Endothelial cell of umbilical vein (primary cell): ENCODE results near the gene EPS8L1. TPM values are rescaled to one million over a fixed set of nuclear protein-coding genes. Genes with fewer than 3 reads are reported as not detected.
"Not testable (repeated sequence)": the region's sequence is repeated elsewhere in the genome, so short reads cannot be mapped to it uniquely, and the experiment has no call there.

Experiments used
- BruUV-seq: library from RNA; stranded (reverse); fragments of 400-500 nt; replicated peaks from 2 replicates; lab custom pipeline; 2021; lab: Mats Ljungman, UMichigan
- CTCF ChIA-PET: fragments of 300-600, 350-600 bp; sonication (Branson Sonifier 250); formaldehyde crosslinking; loops from one replicate; lab custom pipeline; 2021; ENCODE audit warnings: antibody characterized with exemption, inconsistent platforms; lab: Charles Lee
- POLR2A ChIA-PET: fragments of 300-600, 350-600 bp; sonication (Branson Sonifier 250); formaldehyde crosslinking; loops from one replicate; lab custom pipeline; 2021; ENCODE audit warnings: antibody characterized with exemption, inconsistent platforms; lab: Charles Lee
- DNase-seq: peaks from one replicate; pipeline ENCODE4 v3.0.0-alpha.2; 2011; ENCODE audit warnings: low read depth, low spot score
- FAIRE-seq: peaks from 2 replicates; lab custom pipeline; 2011; peaks lifted over from hg19 to GRCh38; lab: Jason Lieb, UNC
- H2AFZ ChIP-seq: 2 replicates; pipeline ENCODE4 v1.6.0; 2012; ENCODE audit warnings: low read depth, low read length, control low read depth, inconsistent platforms
- H3K27ac ChIP-seq: 2 replicates; pipeline ENCODE4 v1.5.1; 2011; ENCODE audit warnings: low read depth, mild to moderate bottlenecking, control low read depth, low read length, moderate library complexity; ENCODE audit not compliant: insufficient read depth
- H3K27me3 ChIP-seq, 2 experiments: 2 replicates each; pipeline versions ENCODE4 v1.6.0 to v1.6.1; 2011; ENCODE audit warnings: low read length in 2 of 2, mixed read lengths in 1 of 2; ENCODE audit not compliant: control insufficient read depth in 2 of 2, insufficient read depth in 2 of 2
- H3K36me3 ChIP-seq, 2 experiments: 2 replicates in 1 of 2; 3 replicates in 1 of 2; pipeline ENCODE4 v1.5.1; 2011; ENCODE audit warnings: low read length in 2 of 2, mild to moderate bottlenecking in 1 of 2, moderate library complexity in 1 of 2; ENCODE audit not compliant: control insufficient read depth in 2 of 2, insufficient read depth in 2 of 2; ENCODE audit errors: extremely low read depth in 1 of 2
- H3K4me1 ChIP-seq: 3 replicates; pipeline ENCODE4 v1.5.1; 2011; ENCODE audit warnings: mild to moderate bottlenecking, low read length; ENCODE audit not compliant: control insufficient read depth, insufficient read depth; ENCODE audit errors: extremely low read depth
- H3K4me2 ChIP-seq: 2 replicates; pipeline ENCODE4 v1.6.1; 2011; ENCODE audit warnings: low read length, control low read depth, mixed read lengths; ENCODE audit not compliant: insufficient read depth
- H3K4me3 ChIP-seq, 3 experiments: fragments of 200-600 bp in 1 of 3; sonication (generic), shearing (Covaris generic) in 1 of 3; replicated peaks in 1 of 3; 2 replicates each; pipeline ENCODE4 v1.5.1; 2011 to 2016; ENCODE audit warnings: control low read depth in 3 of 3, low read length in 3 of 3, mild to moderate bottlenecking in 2 of 3, inconsistent platforms in 1 of 3, low read depth in 1 of 3, moderate library complexity in 1 of 3; ENCODE audit not compliant: insufficient read depth in 1 of 3
- H3K79me2 ChIP-seq: 2 replicates; pipeline ENCODE4 v1.6.0; 2012; ENCODE audit warnings: low read length, inconsistent platforms; ENCODE audit not compliant: control insufficient read depth, insufficient read depth
- H3K9ac ChIP-seq: replicated peaks from 2 replicates; pipeline ENCODE3; 2011; ENCODE audit warnings: low read length, control low read depth; ENCODE audit not compliant: insufficient read depth; ENCODE audit errors: extremely low read depth
- H3K9me1 ChIP-seq: replicated peaks from 3 replicates; pipeline ENCODE4 v1.6.0; 2011; ENCODE audit warnings: mild to moderate bottlenecking, low read length; ENCODE audit not compliant: control insufficient read depth, insufficient read depth; ENCODE audit errors: extremely low read depth
- H3K9me3 ChIP-seq: replicated peaks from 2 replicates; pipeline ENCODE4 v1.5.1; 2012; ENCODE audit warnings: low read length, inconsistent platforms; ENCODE audit not compliant: control insufficient read depth, insufficient read depth
- H4K20me1 ChIP-seq: replicated peaks from 2 replicates; pipeline ENCODE3; 2011; ENCODE audit warnings: mild to moderate bottlenecking, low read length; ENCODE audit not compliant: control insufficient read depth, insufficient read depth; ENCODE audit errors: extremely low read depth
- EZH2 ChIP-seq: IDR thresholded peaks from 2 replicates; pipeline ENCODE4 v1.6.1; 2012; ENCODE audit warnings: borderline replicate concordance, low read depth, mild to moderate bottlenecking, moderate library complexity, low read length, inconsistent platforms; ENCODE audit not compliant: severe bottlenecking
- FOS ChIP-seq: IDR thresholded peaks from 2 replicates; pipeline ENCODE4 v1.6.1; 2011; ENCODE audit warnings: mild to moderate bottlenecking, low read length, moderate library complexity, borderline replicate concordance; ENCODE audit not compliant: insufficient read depth
- GATA2 ChIP-seq: IDR thresholded peaks from 2 replicates; pipeline ENCODE4 v1.7.0; 2011; ENCODE audit warnings: low read depth, mild to moderate bottlenecking, moderate library complexity, mixed read lengths, low read length; ENCODE audit not compliant: insufficient read length, insufficient read depth
- JUN ChIP-seq: IDR thresholded peaks from 2 replicates; pipeline ENCODE4 v1.6.1; 2011; ENCODE audit warnings: borderline replicate concordance, low read depth; ENCODE audit not compliant: insufficient read length, insufficient read depth
- MYC ChIP-seq: IDR thresholded peaks from one replicate; pipeline ENCODE4 v1.6.1; 2011; ENCODE audit warnings: mild to moderate bottlenecking, low read depth, low read length
- POLR2A ChIP-seq: IDR thresholded peaks from 2 replicates; pipeline ENCODE4 v1.6.1; 2012; ENCODE audit warnings: low read depth, mild to moderate bottlenecking, control low read depth, low read length
- POLR2AphosphoS5 ChIP-seq: IDR thresholded peaks from 2 replicates; pipeline ENCODE4 v1.6.1; 2012; ENCODE audit warnings: low read depth, mild to moderate bottlenecking, control low read depth, low read length, moderate library complexity; ENCODE audit not compliant: insufficient read depth
- dilution Hi-C: fragments of 300-500 bp; cut with MboI; formaldehyde crosslinking; loops from one replicate; pipeline ENCODE4 v1.15.0; 2019; ENCODE audit warnings: low sequenced_read_pairs; ENCODE audit not compliant: extremely low pct_ligation_motif_present
- intact Hi-C: fragments of 100-400 bp; cut with micrococcal nuclease; formaldehyde crosslinking; loops from one replicate; pipeline ENCODE4 v1.10.0; 2022
- polyA plus RNA-seq, 4 experiments: library from polyadenylated mRNA; depleted of rRNA in 3 of 4; stranded (reverse) in 3 of 4; unstranded in 1 of 4; fragments of >200 nt; gene quantifications; 2 replicates each; pipeline versions ENCODE4 v1.2.1 to v1.2.3, GENCODE V29; 2011 to 2012; ENCODE audit warnings: missing spikeins in 1 of 4
- total RNA-seq: library from RNA; stranded (reverse); gene quantifications from 2 replicates; pipeline ENCODE4 v1.2.3, GENCODE V29; 2021
- TF ChIP-seq, protein P1 (sequence below): IDR thresholded peaks from 2 replicates; pipeline ENCODE4 v1.6.1; 2011; ENCODE audit not compliant: insufficient read depth, insufficient read length
- TF ChIP-seq, protein P2 (sequence below), 2 donors: IDR thresholded peaks; 1 replicate in 1 of 2; 2 replicates in 1 of 2; pipeline ENCODE4 v1.5.1; 2011; ENCODE audit warnings: low read length in 2 of 2, mild to moderate bottlenecking in 2 of 2, moderate library complexity in 2 of 2, control low read depth in 1 of 2, inconsistent platforms in 1 of 2, low read depth in 1 of 2; ENCODE audit not compliant: insufficient read depth in 1 of 2; ENCODE audit errors: extremely low read depth in 1 of 2

Gene EPS8L1
- total and polyA plus RNA-seq, 2 donors (not counting 3 experiments of a cell fraction or from before 2014, with no cell fraction given) = 15.9 to 28.9 TPM

DNA sequence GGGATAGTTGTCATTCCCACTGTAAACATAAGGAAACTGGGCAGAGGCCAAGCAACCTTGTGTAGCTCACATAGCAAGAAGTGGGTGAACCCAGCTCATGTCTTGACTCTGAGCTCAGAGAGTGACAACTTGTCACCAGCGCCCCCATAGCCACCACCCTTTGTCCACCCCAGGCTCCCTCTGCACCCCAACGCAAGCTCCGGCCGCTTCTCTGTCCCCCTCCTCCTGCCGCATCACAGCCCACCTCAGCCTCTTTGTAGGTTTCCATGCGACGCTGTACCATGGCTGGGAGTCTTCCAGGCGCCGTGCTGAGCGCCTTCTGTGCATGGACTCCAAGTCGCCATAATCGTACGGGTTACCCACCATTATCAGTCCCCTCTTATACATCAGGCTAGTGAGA lies 40.9 kb upstream of the EPS8L1 start:
- DNase-seq = no peak
- BruUV-seq = no TSS peak
- no peak for FAIRE-seq
- no peak overlapping the region for H3K4me3 ChIP-seq
- H3K9me3 ChIP-seq = no peaks in the 10 kb centered on the region
- no peak for TF ChIP-seq GATA2
- no peak overlapping the region for H2AFZ ChIP-seq
- H3K9me1 ChIP-seq = no peaks in the 10 kb centered on the region
- CTCF ChIA-PET = no interaction called here
- no peak overlapping the region for H3K9ac ChIP-seq
- H3K79me2 ChIP-seq = no peaks in the 10 kb centered on the region
- H3K36me3 ChIP-seq = no peaks in the 10 kb centered on the region
- H4K20me1 ChIP-seq = no peaks in the 10 kb centered on the region
- H3K27ac ChIP-seq = no peak overlapping the region
- peaks cover 5% of the 10 kb centered on the region for H3K4me1 ChIP-seq
- intact Hi-C loops (no loop called here), dilution Hi-C loops (no loop called here)
- no peak overlapping the region for H3K4me2 ChIP-seq
- POLR2A ChIA-PET = no interaction called here
- no peaks in the 10 kb centered on the region for H3K27me3 ChIP-seq

DNA sequence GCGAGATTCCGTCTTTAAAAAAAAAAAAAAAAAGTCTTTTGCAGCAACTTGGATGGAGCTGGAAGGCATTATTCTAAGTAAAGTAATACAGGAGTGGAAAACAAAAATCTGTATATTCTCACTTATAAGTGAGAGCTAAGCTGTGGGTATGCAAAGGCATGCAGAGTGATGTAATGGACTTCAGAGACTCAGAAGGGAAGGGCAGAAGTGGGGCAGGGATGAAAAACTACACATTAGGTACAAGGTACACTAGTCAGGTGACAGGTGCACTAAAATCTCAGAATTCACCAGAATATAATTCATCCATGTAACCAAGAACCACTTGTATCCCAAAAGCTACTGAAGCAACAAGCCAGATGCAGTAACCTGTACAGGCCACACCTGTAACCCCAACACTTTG lies 39.6 kb upstream of the EPS8L1 start:
- intact Hi-C loops (no loop called here), dilution Hi-C loops (no loop called here)
- no peak for FAIRE-seq
- Histone ChIP-seq H3K4me3 (no peak overlapping the region), H3K27me3 (no peaks in the 10 kb centered on the region), H3K9ac (no peak overlapping the region), H3K4me2 (no peak overlapping the region), H3K9me1 (no peaks in the 10 kb centered on the region), H4K20me1 (no peaks in the 10 kb centered on the region), H3K4me1 (peaks cover 5% of the 10 kb centered on the region), H3K9me3 (no peaks in the 10 kb centered on the region), H3K79me2 (no peaks in the 10 kb centered on the region), H2AFZ (no peak overlapping the region), H3K27ac (no peak overlapping the region), H3K36me3 (no peaks in the 10 kb centered on the region)
- CTCF ChIA-PET = no interaction called here
- BruUV-seq = no TSS peak
- TF ChIP-seq MYC (no peak), JUN (no peak), GATA2 (no peak), FOS (no peak), EZH2 (no peak), POLR2AphosphoS5 (no peak), POLR2A (no peak)
- TF ChIP-seq, protein P1, sequence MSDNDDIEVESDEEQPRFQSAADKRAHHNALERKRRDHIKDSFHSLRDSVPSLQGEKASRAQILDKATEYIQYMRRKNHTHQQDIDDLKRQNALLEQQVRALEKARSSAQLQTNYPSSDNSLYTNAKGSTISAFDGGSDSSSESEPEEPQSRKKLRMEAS = no peak
- TF ChIP-seq, protein P2, sequence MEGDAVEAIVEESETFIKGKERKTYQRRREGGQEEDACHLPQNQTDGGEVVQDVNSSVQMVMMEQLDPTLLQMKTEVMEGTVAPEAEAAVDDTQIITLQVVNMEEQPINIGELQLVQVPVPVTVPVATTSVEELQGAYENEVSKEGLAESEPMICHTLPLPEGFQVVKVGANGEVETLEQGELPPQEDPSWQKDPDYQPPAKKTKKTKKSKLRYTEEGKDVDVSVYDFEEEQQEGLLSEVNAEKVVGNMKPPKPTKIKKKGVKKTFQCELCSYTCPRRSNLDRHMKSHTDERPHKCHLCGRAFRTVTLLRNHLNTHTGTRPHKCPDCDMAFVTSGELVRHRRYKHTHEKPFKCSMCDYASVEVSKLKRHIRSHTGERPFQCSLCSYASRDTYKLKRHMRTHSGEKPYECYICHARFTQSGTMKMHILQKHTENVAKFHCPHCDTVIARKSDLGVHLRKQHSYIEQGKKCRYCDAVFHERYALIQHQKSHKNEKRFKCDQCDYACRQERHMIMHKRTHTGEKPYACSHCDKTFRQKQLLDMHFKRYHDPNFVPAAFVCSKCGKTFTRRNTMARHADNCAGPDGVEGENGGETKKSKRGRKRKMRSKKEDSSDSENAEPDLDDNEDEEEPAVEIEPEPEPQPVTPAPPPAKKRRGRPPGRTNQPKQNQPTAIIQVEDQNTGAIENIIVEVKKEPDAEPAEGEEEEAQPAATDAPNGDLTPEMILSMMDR (IDR thresholded peaks at IDR 0.05; ENCODE audit: extremely low read depth in 1 of 2, insufficient read depth in 1 of 2, low read depth in 1 of 2, low read length in 2 of 2) = no peak
- DNase-seq = no peak
- POLR2A ChIA-PET = interaction anchor here (1.1 kb wide), 1 partner anchor 80 kb away, joined by 3 read pairs; no protein-coding TSS in a partner anchor

DNA sequence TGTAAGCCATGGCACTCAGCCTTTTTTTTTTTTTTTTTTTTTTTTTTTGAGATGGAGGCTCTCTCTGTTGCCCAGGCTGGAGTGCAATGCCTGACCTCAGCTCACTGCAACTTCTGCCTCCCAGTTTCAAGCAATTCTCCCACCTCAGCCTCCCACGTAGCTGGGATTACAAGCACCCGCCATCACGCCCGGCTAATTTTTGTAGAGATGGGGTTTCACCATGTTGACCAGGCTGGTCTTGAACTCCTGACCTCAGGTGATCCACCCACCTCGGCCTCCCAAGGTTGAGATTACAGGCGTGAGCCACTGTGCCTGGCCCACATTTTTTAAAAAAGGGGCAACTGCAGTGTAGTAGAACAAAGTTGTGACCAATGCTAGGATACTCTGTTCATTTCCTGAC lies 38.1 kb upstream of the EPS8L1 start:
- H3K27me3 ChIP-seq, H4K20me1 ChIP-seq, DNase-seq, H3K36me3 ChIP-seq, BruUV-seq, CTCF ChIA-PET, H3K9me3 ChIP-seq, dilution Hi-C loops, H3K4me3 ChIP-seq, POLR2A ChIA-PET, H2AFZ ChIP-seq, intact Hi-C loops, H3K9me1 ChIP-seq, H3K79me2 ChIP-seq, H3K4me2 ChIP-seq, H3K9ac ChIP-seq: not testable (repeated sequence)
- FAIRE-seq = peak; percentile 43
- Histone ChIP-seq H3K4me1 (peaks cover 19% of the 10 kb centered on the region), H3K27ac (peak overlapping the region; percentile 61)
